Ovary (tissue), 9 donors: ENCODE data around the gene NEMF. TPM values are rescaled to one million over a fixed set of nuclear protein-coding genes. Genes with fewer than 3 reads are reported as not detected.

Experiments used
- DNase-seq, 5 donors: peaks; one replicate each; pipeline ENCODE4 v3.0.0-alpha.2; 2019 to 2020
- H3K27ac ChIP-seq, 2 donors: fragments of 200-600 bp; one replicate each; pipeline versions ENCODE4 v1.5.1 to v1.8.0; 2019 to 2022
- H3K27me3 ChIP-seq: fragments of 200-600 bp; one replicate; pipeline ENCODE4 v1.8.0; 2022
- H3K36me3 ChIP-seq: fragments of 200-600 bp; sonication (generic); one replicate; pipeline ENCODE4 v1.5.1; 2019
- H3K4me1 ChIP-seq: one replicate; pipeline ENCODE4 v1.8.1; 2013; ENCODE audit warnings: mild to moderate bottlenecking, moderate library complexity; ENCODE audit not compliant: insufficient read depth
- H3K4me3 ChIP-seq: fragments of 200-600 bp; sonication (generic); one replicate; pipeline ENCODE4 v1.5.1; 2017
- H3K9me3 ChIP-seq, 2 donors: fragments of 200-600 bp in 1 of 2; sonication (generic) in 1 of 2; one replicate each; pipeline versions ENCODE4 v1.5.1 to v1.8.1; 2013 to 2019; ENCODE audit warnings: mild to moderate bottlenecking in 1 of 2, moderate library complexity in 1 of 2
- EP300 ChIP-seq: sonication (generic); formaldehyde crosslinking; IDR thresholded peaks from one replicate; pipeline ENCODE4 v1.6.1; 2017; ENCODE audit warnings: antibody characterized with exemption
- POLR2A ChIP-seq: fragments of 450-650 bp; IDR thresholded peaks from one replicate; pipeline ENCODE4 v1.6.1; 2017; ENCODE audit warnings: antibody characterized with exemption, mild to moderate bottlenecking, moderate library complexity
- WGBS, 3 donors: extraction: QIAGEN DNeasy Blood & Tissue Kit in 1 of 3; methylation state at CpG; one replicate each; pipeline versions ENCODE4 v1.1.5 to v1.1.7; 2013 to 2017; 5-methylcytosine and 5-hydroxymethylcytosine counted together
- intact Hi-C, 4 donors: fragments of 100-400 bp; cut with DNase I; formaldehyde crosslinking; loops; one replicate each; pipeline versions ENCODE4 v1.11.0 to v1.15.1; 2022 to 2023
- polyA plus RNA-seq, 2 donors: library from polyadenylated mRNA; stranded (reverse); fragments of 200-250 nt in 1 of 2; fragments of 350-450 nt in 1 of 2; fragmentation: Illumina TruSeq in 1 of 2; extraction: RNeasy Lipid Tissue Mini Kit (QIAGEN cat#74804) in 1 of 2; gene quantifications; one replicate each; pipeline ENCODE4 v1.2.3, GENCODE V29; 2013 to 2014
- total RNA-seq, 7 donors: library from RNA; depleted of rRNA in 2 of 7; stranded (reverse); fragments of >200 nt in 2 of 7; fragmentation: NEBNext Ultra II Directional in 3 of 7; extraction: Animal tissue kit (Norgen Biotek cat#: 25700) in 3 of 7; gene quantifications; one replicate each; pipeline versions ENCODE4 v1.1.0 to v1.2.4, GENCODE V29; 2016 to 2023
- TF ChIP-seq, protein P1 (sequence below), 3 donors: fragments of 450-650 bp in 2 of 3; fragments of 200-600 bp in 1 of 3; IDR thresholded peaks; one replicate each; pipeline versions ENCODE4 v1.5.1 to v1.8.0; 2016 to 2022; ENCODE audit warnings: antibody characterized with exemption in 3 of 3, mild to moderate bottlenecking in 1 of 3
- donor health status: DM: no; HTN: no; CAD: no; lungs with moderate emphysema.
- donor health status: DM: no; HTN: no; CAD: no.
- donor health status: Bipolar disorder and iron deficiency.
- donor health status: DM: yes; HTN: yes; CAD: no.
- donor health status: DM: no; HTN: no; CAD: no.
- donor health status: DM: yes; HTN: yes; CAD: no.

The NEMF gene
- total and polyA plus RNA-seq, 9 donors, result 20.9 to 98.9 (median 68.6) TPM

GRCh38 chr14:49769171-49769570 is 83.4 kb downstream of the NEMF start:
- intact Hi-C loops, result loop anchor here in 1 of 4 donors (10.0 kb wide), 2 partner anchors 74 to 134 kb away; partner anchors contain the start of genes DNAAF2 and KLHDC1
- H3K9me3 ChIP-seq, result no peaks in the 10 kb centered on the region
- whole genome bisulfite sequencing, 3 donors, result 6 to 12% (median 6%) methylated on average over 6 of the region's 6 CpGs
- no peaks in the 10 kb centered on the region for H3K36me3 ChIP-seq
- TF ChIP-seq, protein P1, sequence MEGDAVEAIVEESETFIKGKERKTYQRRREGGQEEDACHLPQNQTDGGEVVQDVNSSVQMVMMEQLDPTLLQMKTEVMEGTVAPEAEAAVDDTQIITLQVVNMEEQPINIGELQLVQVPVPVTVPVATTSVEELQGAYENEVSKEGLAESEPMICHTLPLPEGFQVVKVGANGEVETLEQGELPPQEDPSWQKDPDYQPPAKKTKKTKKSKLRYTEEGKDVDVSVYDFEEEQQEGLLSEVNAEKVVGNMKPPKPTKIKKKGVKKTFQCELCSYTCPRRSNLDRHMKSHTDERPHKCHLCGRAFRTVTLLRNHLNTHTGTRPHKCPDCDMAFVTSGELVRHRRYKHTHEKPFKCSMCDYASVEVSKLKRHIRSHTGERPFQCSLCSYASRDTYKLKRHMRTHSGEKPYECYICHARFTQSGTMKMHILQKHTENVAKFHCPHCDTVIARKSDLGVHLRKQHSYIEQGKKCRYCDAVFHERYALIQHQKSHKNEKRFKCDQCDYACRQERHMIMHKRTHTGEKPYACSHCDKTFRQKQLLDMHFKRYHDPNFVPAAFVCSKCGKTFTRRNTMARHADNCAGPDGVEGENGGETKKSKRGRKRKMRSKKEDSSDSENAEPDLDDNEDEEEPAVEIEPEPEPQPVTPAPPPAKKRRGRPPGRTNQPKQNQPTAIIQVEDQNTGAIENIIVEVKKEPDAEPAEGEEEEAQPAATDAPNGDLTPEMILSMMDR (IDR thresholded peaks at IDR 0.05), result no peak
- no peak for TF ChIP-seq EP300
- no peak for TF ChIP-seq POLR2A
- DNase-seq, result no peak
- peaks cover 13% of the 10 kb centered on the region for H3K4me1 ChIP-seq
- H3K27me3 ChIP-seq, result no peaks in the 10 kb centered on the region
- H3K4me3 ChIP-seq, result peak overlapping the region; percentile 99
- peak overlapping the region in 1 of 2 donors; percentile 97 for H3K27ac ChIP-seq

- H3K4me1 ChIP-seq, result peaks cover 13% of the 10 kb centered on the region
- TF ChIP-seq EP300, result no peak
- no peaks in the 10 kb centered on the region for H3K36me3 ChIP-seq
- no peaks in the 10 kb centered on the region for H3K27me3 ChIP-seq
- peak; percentile 29 to 66 (median 52) for DNase-seq
- WGBS, 3 donors, result 0 to 1% (median 0%) methylated on average over 66 to 67 of the region's 67 CpGs
- intact Hi-C loops, result loop anchor here in 1 of 4 donors (10.0 kb wide), 2 partner anchors 74 to 134 kb away; partner anchors contain the start of genes DNAAF2 and KLHDC1
- peak overlapping the region; percentile 99 for H3K4me3 ChIP-seq
- H3K9me3 ChIP-seq, result no peaks in the 10 kb centered on the region
- H3K27ac ChIP-seq, result peak overlapping the region; percentile 84 to 97
Observed at GRCh38 chr14:49768301-49769121, 84.1 kb downstream of the NEMF start.

GRCh38 chr14:49767571-49768300 is 84.9 kb downstream of the NEMF start, which contains the start of gene KLHDC2:
TSS of gene KLHDC2 (plus strand) at chr14:49768153. CDS start at chr14:49768469, 316 bp downstream.
- TF ChIP-seq POLR2A (peak; percentile 74), EP300 (no peak)
- TF ChIP-seq, protein P1 (IDR thresholded peaks at IDR 0.05), result peak in 1 of 3 donors; percentile 33
- WGBS, 3 donors, result 0 to 1% (median 0%) methylated on average over 77 to 86 of the region's 86 CpGs
- H3K36me3 ChIP-seq, result no peaks in the 10 kb centered on the region

DNA sequence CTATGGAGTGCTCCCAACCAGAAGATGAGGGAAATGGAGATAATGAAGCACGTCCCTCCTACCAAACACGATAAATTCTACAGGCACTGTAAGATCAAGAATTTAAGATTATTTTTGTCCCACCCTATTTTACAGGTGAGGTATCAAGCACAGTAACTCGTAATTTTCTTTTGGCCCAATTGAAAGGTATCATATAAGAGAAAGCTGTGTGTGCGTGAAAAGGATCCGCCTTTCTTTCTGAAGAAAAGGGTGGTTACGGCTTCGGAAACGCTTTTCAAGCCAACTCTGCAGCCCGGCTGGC is 85.4 kb downstream of the NEMF start:
- intact Hi-C loops, result loop anchor here in 2 of 4 donors (2.0 to 10.0 kb wide), 3 partner anchors 72 to 132 kb away; partner anchors contain the start of genes DNAAF2 (in 2 of the 2) and KLHDC1 (in 1 of the 2)
- H3K4me1 ChIP-seq, result peaks cover 13% of the 10 kb centered on the region
- no peaks in the 10 kb centered on the region for H3K36me3 ChIP-seq
- 0% methylated on average over 9 of the region's 9 CpGs for WGBS, 3 donors
- DNase-seq, result no peak
- peak overlapping the region; percentile 99 for H3K4me3 ChIP-seq
- no peaks in the 10 kb centered on the region for H3K9me3 ChIP-seq
- no peaks in the 10 kb centered on the region for H3K27me3 ChIP-seq
- no peak for TF ChIP-seq POLR2A
- TF ChIP-seq EP300, result no peak
- TF ChIP-seq, protein P1 (IDR thresholded peaks at IDR 0.05), result no peak
- peak overlapping the region; percentile 84 to 97 for H3K27ac ChIP-seq

More at GRCh38 chr14:49767571-49768300, 84.9 kb downstream of the NEMF start, which contains the start of gene KLHDC2:
- Histone ChIP-seq H3K4me3 (peak within 1 kb of the TSS; percentile 99), H3K27ac (peak within 1 kb of the TSS; percentile 84 to 97), H3K9me3 (no peaks in the 10 kb centered on the region), H3K4me1 (peaks cover 13% of the 10 kb centered on the region), H3K27me3 (no peaks in the 10 kb centered on the region)
- peak; percentile 86 to 93 (median 89) for DNase-seq
- intact Hi-C loops, result loop anchor here in 2 of 4 donors (2.0 to 10.0 kb wide), 3 partner anchors 73 to 133 kb away; partner anchors contain the start of genes DNAAF2 (in 2 of the 2) and KLHDC1 (in 1 of the 2)
